ENCODE measurements around the gene GMPPB. TPM values are rescaled to one million over a fixed set of nuclear protein-coding genes. Genes with fewer than 3 reads are reported as not detected.

GMPPB gene
- total and polyA plus RNA-seq, 2 of the 8 experiments (the other 6 are each of a cell fraction or from before 2014, with no cell fraction given) = 20.9 to 23.9 TPM

DNA sequence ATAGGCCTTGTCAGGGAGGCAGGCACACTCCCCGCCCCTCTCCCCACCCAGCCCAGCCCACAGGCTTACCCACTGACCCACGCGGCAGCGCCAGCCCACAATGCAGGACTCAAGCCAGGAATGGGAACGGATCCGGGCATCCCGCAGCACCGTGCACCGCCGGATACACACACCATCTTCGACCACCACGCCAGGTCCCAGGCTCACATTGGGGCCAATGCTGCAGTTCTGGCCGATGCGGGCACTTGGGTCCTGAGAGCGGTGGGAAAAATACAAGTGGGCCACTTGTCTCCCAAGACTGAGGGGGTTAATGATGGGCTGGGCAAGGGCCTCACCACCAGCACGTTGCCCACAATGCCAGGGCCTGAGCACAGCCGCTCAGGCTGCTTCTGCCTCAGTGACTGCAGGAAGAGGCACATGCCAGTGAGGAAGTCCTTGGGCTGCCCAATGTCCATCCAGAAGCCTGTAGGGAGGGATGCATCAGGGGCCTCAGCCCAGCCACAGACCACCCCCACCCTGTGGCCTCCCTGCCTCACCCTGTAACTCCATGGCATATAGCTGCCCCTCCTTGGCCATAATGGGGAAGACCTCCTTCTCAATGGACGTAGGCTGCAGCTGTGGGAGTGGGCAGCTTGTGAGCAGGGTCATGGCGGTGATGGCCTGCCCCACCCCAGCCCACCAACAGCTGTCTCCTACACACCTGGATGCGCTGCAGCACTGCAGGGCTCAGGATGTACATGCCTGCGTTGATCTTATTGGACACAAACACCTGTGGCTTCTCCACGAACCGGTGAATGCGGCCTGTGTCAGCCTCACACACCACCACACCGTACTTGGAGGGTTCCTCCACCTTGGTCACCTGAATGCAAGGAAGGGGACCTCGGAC lies 1.6 kb downstream of the GMPPB start:
- Histone ChIP-seq H3K79me2 (ENCODE audit: control insufficient read depth in 1 of 2, insufficient read depth in 2 of 2, low read length in 2 of 2) (peaks cover 0 to 8% of the 10 kb centered on the region in 2 experiments; a peak in 1 of 4 replicates), H3K36me3 (ENCODE audit: control insufficient read depth in 2 of 4, insufficient read depth in 4 of 4, low read length in 3 of 4) (peaks cover 6 to 13% (median 10%) of the 10 kb centered on the region in 4 experiments; a peak in 7 of 8 replicates), H3K9ac (replicated peaks in 1 of 4; ENCODE audit: extremely low read depth in 1 of 4, low read depth in 3 of 4, low read length in 3 of 4) (no peak overlapping the region; a peak in 1 of 7 replicates), H2BK15ac (ENCODE audit: low read length) (no peak overlapping the region), H3K18ac (ENCODE audit: extremely low read depth, low read length) (no peak overlapping the region), H2AFZ (ENCODE audit: low read length) (no peak overlapping the region), H3K79me1 (ENCODE audit: low read depth, low read length) (peaks cover 5% of the 10 kb centered on the region; the same call in 1 of the 2 replicates), H3K4me2 (ENCODE audit: insufficient read depth in 1 of 2, low read depth in 2 of 2, low read length in 2 of 2) (peak overlapping the region; percentile 59 to 92; a peak in 2 of 4 replicates), H4K8ac (ENCODE audit: extremely low read depth, insufficient read depth, low read length) (no peak overlapping the region), H2BK5ac (ENCODE audit: low read depth, low read length) (no peak overlapping the region), H2BK12ac (ENCODE audit: low read depth, low read length) (no peak overlapping the region), H3K27ac (ENCODE audit: low read depth, low read length) (no peak overlapping the region), H3K4ac (replicated peaks; ENCODE audit: insufficient read length, low read depth, low read length) (no peak overlapping the region), H3K23ac (ENCODE audit: insufficient read length) (no peak overlapping the region), H4K20me1 (replicated peaks in 1 of 2; ENCODE audit: control insufficient read depth in 1 of 2, insufficient read depth in 2 of 2, low read length in 2 of 2) (peaks cover 7 to 24% of the 10 kb centered on the region in 2 experiments), H2AK5ac (ENCODE audit: low read depth, low read length) (no peak overlapping the region), H3K4me3 (ENCODE audit: extremely low read depth in 1 of 4, insufficient read depth in 2 of 4, low read depth in 3 of 4, low read length in 4 of 4) (peak overlapping the region in 1 of 4 experiments; percentile 93; a peak in 1 of 8 replicates), H2BK120ac (replicated peaks; ENCODE audit: low read depth, low read length) (no peak overlapping the region), H3K27me3 (replicated peaks in 1 of 4; ENCODE audit: control insufficient read depth in 3 of 4, extremely low read depth in 1 of 4, insufficient read depth in 3 of 4, low read length in 3 of 4) (no peaks in the 10 kb centered on the region), H3K23me2 (ENCODE audit: low read depth, low read length) (peaks cover 16% of the 10 kb centered on the region; the same call in 1 of the 2 replicates), H2BK20ac (ENCODE audit: low read length) (no peak overlapping the region), H3K56ac (replicated peaks; ENCODE audit: insufficient read length, low read depth, low read length) (no peak overlapping the region), H4K5ac (ENCODE audit: insufficient read length, low read depth, low read length) (no peak overlapping the region), H4K91ac (replicated peaks; ENCODE audit: insufficient read length, low read length) (no peak overlapping the region), H3K14ac (ENCODE audit: insufficient read length) (no peak overlapping the region), H3K4me1 (replicated peaks in 1 of 4; ENCODE audit: control insufficient read depth in 3 of 4, insufficient read depth in 4 of 4, low read length in 3 of 4) (peaks cover 0 to 27% (median 15%) of the 10 kb centered on the region in 4 experiments; a peak in 6 of 7 replicates), H3K9me3 (ENCODE audit: insufficient read depth in 2 of 2, low read depth in 1 of 2, low read length in 1 of 2) (no peaks in the 10 kb centered on the region)
- CTCF ChIA-PET (ENCODE audit: partially characterized antibody) = interaction anchor here (0.9 to 7.8 kb wide), 2 partner anchors 20 to 185 kb away, joined by 3 to 127 read pairs; no protein-coding TSS in a partner anchor
- DNase-seq (ENCODE audit: low read depth in 1 of 2, low spot score in 2 of 2) (no peak), FAIRE-seq (no peak)
- POLR2A ChIA-PET (ENCODE audit: partially characterized antibody) = interaction anchor here (1.9 to 7.3 kb wide), 5 partner anchors 7 to 65 kb away, joined by 6 to 57 read pairs (median 18); partner anchors contain the start of gene IP6K1
- WGBS, 2 experiments (ENCODE audit: extremely low coverage in 1 of 2, insufficient coverage in 1 of 2, insufficient read length in 1 of 2, insufficient replicate concordance in 2 of 2, low coverage in 1 of 2, low lambda C conversion rate in 2 of 2, missing lambda C conversion rate in 1 of 2) = 92% methylated on average over 25 of the region's 26 CpGs; no CpG with 5 or more reads in 1 of the 2 experiments

All from H1 (cell line).